ENCODE results near the gene PMEPA1.

Gene PMEPA1

DNA sequence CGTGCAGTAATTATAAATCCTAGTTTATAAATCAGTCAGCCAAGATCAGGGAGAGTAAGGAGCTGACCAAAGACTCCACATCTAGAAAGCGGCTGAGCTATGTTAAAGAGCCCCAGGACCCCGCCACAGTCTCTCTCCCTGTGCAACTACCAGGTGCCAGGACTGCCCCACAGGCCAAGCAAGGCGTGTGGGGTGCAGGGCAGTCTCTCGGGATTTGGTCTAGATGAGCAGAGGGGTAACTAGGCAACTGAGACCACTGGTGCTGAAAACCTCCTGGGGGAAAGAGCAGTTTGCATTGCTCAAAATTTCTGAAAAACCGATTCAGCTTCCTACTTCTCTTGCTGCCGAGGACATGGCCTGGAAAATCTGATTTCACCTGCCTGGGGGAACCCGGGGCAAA lies 10.4 kb downstream of the PMEPA1 start:
- no peaks in the 10 kb centered on the region for H3K27me3 ChIP-seq (ENCODE audit: low read depth, low read length)
- no peak overlapping the region for H3K27ac ChIP-seq (ENCODE audit: low read length)
- peaks cover 0 to 8% of the 10 kb centered on the region in 2 donors for H3K4me1 ChIP-seq (ENCODE audit: control insufficient read depth in 1 of 2, insufficient read depth in 2 of 2, low read length in 2 of 2)

DNA sequence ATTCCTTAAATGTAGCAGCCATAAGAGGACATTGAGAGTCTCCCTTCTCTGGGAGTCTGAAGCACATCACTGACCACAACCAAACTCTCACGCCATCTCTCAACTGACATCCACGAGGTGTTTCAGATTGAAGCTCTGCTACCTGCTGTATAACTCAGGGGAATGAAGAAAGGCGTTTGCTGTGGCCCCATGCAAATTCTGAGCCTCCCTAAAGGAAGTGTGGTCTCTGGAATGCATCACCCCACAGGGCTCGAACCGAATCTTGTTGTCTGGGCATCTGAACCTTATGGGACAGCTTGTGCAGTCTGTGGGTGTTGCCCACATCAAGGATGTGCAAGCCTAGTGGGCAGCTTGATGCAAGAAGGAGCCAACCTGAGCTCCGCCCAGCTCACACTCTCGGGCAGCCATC lies 10.9 kb downstream of the PMEPA1 start:
- no peaks in the 10 kb centered on the region for H3K27me3 ChIP-seq (ENCODE audit: low read depth, low read length)
- no peaks in the 10 kb centered on the region for H3K36me3 ChIP-seq (ENCODE audit: control insufficient read depth in 1 of 2, insufficient read depth in 2 of 2, low read length in 2 of 2)
- peaks cover 0 to 8% of the 10 kb centered on the region in 2 donors for H3K4me1 ChIP-seq (ENCODE audit: control insufficient read depth in 1 of 2, insufficient read depth in 2 of 2, low read length in 2 of 2)
- no peak overlapping the region for H3K27ac ChIP-seq (ENCODE audit: low read length)
- no peaks in the 10 kb centered on the region for H3K9me3 ChIP-seq (ENCODE audit: control insufficient read depth in 1 of 2, low read length in 2 of 2)
- no peak overlapping the region for H3K4me3 ChIP-seq (ENCODE audit: low read depth in 1 of 2, low read length in 2 of 2)

More for the DNA sequence above, 10.4 kb downstream of the PMEPA1 start:
- H3K9me3 ChIP-seq (ENCODE audit: control insufficient read depth in 1 of 2, low read length in 2 of 2), result no peaks in the 10 kb centered on the region
- no peak overlapping the region for H3K4me3 ChIP-seq (ENCODE audit: low read depth in 1 of 2, low read length in 2 of 2)
- H3K36me3 ChIP-seq (ENCODE audit: control insufficient read depth in 1 of 2, insufficient read depth in 2 of 2, low read length in 2 of 2), result no peaks in the 10 kb centered on the region

DNA sequence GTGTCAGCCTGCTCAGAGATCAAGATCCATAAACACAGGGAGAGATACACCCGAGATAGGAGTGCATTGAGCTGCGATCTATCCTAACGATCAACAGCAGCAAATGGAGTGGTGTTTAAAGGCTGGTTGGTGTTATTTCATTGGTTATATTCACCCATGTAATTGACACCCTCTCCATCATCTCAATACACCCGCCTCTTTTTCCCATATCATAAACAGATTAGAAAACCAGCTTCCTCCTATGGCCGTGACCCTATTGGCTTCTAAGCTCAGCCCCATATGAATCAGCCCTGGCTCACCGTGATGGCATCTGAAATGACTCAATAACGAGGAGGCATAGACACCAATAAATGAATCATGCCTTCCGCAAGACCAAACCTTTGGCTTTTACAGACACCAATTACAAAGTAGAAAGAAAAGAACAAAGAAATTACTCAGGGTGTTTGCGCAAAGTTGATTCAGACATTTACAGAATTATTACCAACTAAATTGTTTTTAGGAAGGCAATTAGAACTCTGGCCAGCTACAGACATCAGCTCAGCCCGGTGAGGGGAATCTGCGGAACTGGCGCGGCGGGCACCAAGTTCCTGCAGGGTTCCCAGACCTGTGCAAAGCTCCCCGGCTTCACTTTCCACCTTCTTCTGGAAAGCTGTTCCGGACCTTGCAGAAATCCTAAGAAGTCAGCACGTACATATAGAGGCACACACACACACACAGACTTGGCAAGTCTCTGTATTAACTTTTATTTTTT lies 11.5 kb downstream of the PMEPA1 start:
- Histone ChIP-seq H3K27me3 (ENCODE audit: low read depth, low read length) (no peaks in the 10 kb centered on the region), H3K36me3 (ENCODE audit: control insufficient read depth in 1 of 2, insufficient read depth in 2 of 2, low read length in 2 of 2) (no peaks in the 10 kb centered on the region), H3K4me3 (ENCODE audit: low read depth in 1 of 2, low read length in 2 of 2) (no peak overlapping the region), H3K27ac (ENCODE audit: low read length) (peak overlapping the region; percentile 2), H3K4me1 (ENCODE audit: control insufficient read depth in 1 of 2, insufficient read depth in 2 of 2, low read length in 2 of 2) (peaks cover 0 to 9% of the 10 kb centered on the region in 2 donors), H3K9me3 (ENCODE audit: control insufficient read depth in 1 of 2, low read length in 2 of 2) (no peaks in the 10 kb centered on the region)

DNA sequence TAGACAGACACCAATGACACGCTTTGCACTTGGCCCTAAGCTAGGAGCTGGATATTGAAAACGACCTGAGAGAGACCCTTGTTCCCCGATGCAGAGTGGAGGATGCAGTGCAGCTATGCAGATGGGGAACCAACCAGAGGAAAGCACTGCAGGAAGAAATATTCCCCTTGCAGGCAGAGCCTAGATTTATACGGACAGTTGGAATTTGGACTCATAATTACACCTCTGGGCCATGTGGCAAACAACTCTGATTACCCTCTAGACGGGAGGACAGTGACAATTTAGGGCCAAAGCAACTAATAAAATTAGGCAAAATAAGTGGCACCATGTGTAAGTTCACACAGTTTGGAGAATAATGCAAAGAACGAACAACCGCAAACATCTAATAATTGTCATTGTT lies 12.3 kb downstream of the PMEPA1 start:
- H3K27ac ChIP-seq (ENCODE audit: low read length), result peak overlapping the region; percentile 2
- no peaks in the 10 kb centered on the region for H3K36me3 ChIP-seq (ENCODE audit: control insufficient read depth in 1 of 2, insufficient read depth in 2 of 2, low read length in 2 of 2)
- no peaks in the 10 kb centered on the region for H3K9me3 ChIP-seq (ENCODE audit: control insufficient read depth in 1 of 2, low read length in 2 of 2)
- H3K4me3 ChIP-seq (ENCODE audit: low read depth in 1 of 2, low read length in 2 of 2), result no peak overlapping the region
- H3K27me3 ChIP-seq (ENCODE audit: low read depth, low read length), result no peaks in the 10 kb centered on the region
- peaks cover 0 to 12% of the 10 kb centered on the region in 2 donors for H3K4me1 ChIP-seq (ENCODE audit: control insufficient read depth in 1 of 2, insufficient read depth in 2 of 2, low read length in 2 of 2)

DNA sequence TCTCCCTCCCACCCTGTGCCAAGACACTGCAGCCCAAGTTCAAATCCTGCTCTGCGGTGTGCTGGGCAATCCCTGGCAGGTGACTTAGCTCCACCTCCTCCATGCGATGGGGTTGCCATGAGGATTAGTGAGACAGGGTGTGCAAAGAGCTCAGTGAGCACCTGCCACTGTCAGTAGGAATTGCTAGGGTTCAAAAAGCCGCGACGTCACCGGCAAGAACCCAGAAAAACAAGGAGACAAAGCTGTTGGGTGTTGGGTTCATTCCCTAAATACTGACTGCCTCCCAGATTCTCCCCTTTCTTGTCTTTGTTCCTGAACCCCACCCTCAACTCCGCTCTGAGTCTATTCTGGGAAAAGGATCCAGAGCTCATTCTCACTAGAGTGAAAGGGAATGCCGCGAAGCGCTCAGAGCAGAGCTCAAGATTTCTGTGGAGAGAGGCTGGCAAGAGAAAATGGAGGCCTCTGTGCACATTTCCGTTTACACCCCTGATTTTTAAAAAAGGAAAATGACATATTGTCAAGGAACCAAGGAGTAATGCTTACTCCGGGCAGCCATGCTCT lies 13.3 kb downstream of the PMEPA1 start:
- H3K27ac ChIP-seq (ENCODE audit: low read length), result no peak overlapping the region

DNA sequence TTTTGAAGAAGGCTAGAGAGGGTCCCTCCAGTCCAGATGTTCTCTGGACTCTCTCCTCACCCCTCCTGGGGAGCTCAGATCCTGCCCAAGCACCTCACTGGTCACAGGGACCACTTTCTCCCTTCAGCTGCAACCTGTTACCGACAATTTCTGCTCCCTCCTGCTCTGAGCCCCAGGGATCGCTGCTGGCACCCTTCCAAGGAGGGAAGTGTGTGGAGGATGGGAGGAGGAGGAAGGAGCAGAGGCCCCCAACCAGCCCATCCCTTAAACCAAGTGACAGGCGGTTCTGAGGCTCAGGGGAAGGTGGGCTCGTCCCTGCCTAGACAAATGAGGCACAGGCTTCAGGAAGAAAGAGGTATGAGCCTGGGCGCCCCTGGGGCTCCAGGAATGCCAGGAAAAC lies 13.9 kb downstream of the PMEPA1 start:
- no peaks in the 10 kb centered on the region for H3K36me3 ChIP-seq (ENCODE audit: control insufficient read depth in 1 of 2, insufficient read depth in 2 of 2, low read length in 2 of 2)
- no peak overlapping the region for H3K27ac ChIP-seq (ENCODE audit: low read length)
- H3K9me3 ChIP-seq (ENCODE audit: control insufficient read depth in 1 of 2, low read length in 2 of 2), result no peaks in the 10 kb centered on the region
- H3K4me3 ChIP-seq (ENCODE audit: low read depth in 1 of 2, low read length in 2 of 2), result no peak overlapping the region
- no peaks in the 10 kb centered on the region for H3K27me3 ChIP-seq (ENCODE audit: low read depth, low read length)
- H3K4me1 ChIP-seq (ENCODE audit: control insufficient read depth in 1 of 2, insufficient read depth in 2 of 2, low read length in 2 of 2), result peaks cover 0 to 7% of the 10 kb centered on the region in 2 donors

More for the DNA sequence above, 13.3 kb downstream of the PMEPA1 start:
- Histone ChIP-seq H3K4me3 (ENCODE audit: low read depth in 1 of 2, low read length in 2 of 2) (no peak overlapping the region), H3K4me1 (ENCODE audit: control insufficient read depth in 1 of 2, insufficient read depth in 2 of 2, low read length in 2 of 2) (peaks cover 0 to 12% of the 10 kb centered on the region in 2 donors), H3K36me3 (ENCODE audit: control insufficient read depth in 1 of 2, insufficient read depth in 2 of 2, low read length in 2 of 2) (no peaks in the 10 kb centered on the region), H3K9me3 (ENCODE audit: control insufficient read depth in 1 of 2, low read length in 2 of 2) (no peaks in the 10 kb centered on the region), H3K27me3 (ENCODE audit: low read depth, low read length) (no peaks in the 10 kb centered on the region)

DNA sequence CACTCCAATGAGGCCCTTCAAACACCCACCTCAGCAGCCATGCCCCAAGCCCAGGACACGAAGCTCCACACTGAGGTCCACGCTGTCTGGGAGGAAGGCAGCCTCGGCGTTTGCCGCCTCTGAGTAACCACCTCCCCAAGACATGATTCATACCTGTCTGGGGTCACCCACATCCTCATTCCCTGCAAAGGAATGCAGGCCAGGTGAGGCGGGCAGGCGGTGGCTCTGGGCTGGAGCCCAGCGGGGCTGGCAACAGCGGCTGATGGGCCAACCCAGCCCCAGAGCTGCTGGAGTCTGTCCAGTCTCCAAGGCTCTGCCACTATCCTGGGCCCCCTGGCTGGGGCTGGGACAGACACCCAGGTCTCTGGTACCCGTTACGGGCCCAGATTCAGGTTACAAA lies 14.8 kb downstream of the PMEPA1 start:
- Histone ChIP-seq H3K4me1 (ENCODE audit: control insufficient read depth in 1 of 2, insufficient read depth in 2 of 2, low read length in 2 of 2) (peaks cover 0 to 11% of the 10 kb centered on the region in 2 donors), H3K9me3 (ENCODE audit: control insufficient read depth in 1 of 2, low read length in 2 of 2) (no peaks in the 10 kb centered on the region), H3K4me3 (ENCODE audit: low read depth in 1 of 2, low read length in 2 of 2) (no peak overlapping the region), H3K36me3 (ENCODE audit: control insufficient read depth in 1 of 2, insufficient read depth in 2 of 2, low read length in 2 of 2) (no peaks in the 10 kb centered on the region), H3K27ac (ENCODE audit: low read length) (no peak overlapping the region), H3K27me3 (ENCODE audit: low read depth, low read length) (no peaks in the 10 kb centered on the region)

DNA sequence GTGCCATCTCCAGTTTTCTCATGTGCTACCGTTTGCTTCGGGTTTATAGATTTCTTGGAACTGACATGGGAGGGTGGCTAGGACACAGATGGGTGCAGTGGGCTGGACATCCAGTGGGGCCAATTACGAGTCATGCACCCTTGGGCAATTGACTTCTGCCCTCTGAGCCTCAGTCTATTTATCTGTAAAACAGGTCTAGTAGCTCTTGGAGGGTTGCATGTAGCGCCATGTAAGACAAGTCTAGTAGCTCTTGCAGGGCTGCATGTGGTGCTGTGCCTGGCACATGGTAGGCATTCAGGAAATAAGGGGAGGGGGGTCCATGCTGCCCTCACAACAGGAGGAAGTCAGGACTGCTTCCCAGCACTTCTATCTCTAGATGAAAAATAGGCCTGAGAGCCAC lies 15.3 kb downstream of the PMEPA1 start:
- H3K27ac ChIP-seq (ENCODE audit: low read length), result no peak overlapping the region
- peaks cover 0 to 11% of the 10 kb centered on the region in 2 donors for H3K4me1 ChIP-seq (ENCODE audit: control insufficient read depth in 1 of 2, insufficient read depth in 2 of 2, low read length in 2 of 2)
- H3K36me3 ChIP-seq (ENCODE audit: control insufficient read depth in 1 of 2, insufficient read depth in 2 of 2, low read length in 2 of 2), result no peaks in the 10 kb centered on the region
- H3K9me3 ChIP-seq (ENCODE audit: control insufficient read depth in 1 of 2, low read length in 2 of 2), result no peaks in the 10 kb centered on the region
- no peak overlapping the region for H3K4me3 ChIP-seq (ENCODE audit: low read depth in 1 of 2, low read length in 2 of 2)
- no peaks in the 10 kb centered on the region for H3K27me3 ChIP-seq (ENCODE audit: low read depth, low read length)

DNA sequence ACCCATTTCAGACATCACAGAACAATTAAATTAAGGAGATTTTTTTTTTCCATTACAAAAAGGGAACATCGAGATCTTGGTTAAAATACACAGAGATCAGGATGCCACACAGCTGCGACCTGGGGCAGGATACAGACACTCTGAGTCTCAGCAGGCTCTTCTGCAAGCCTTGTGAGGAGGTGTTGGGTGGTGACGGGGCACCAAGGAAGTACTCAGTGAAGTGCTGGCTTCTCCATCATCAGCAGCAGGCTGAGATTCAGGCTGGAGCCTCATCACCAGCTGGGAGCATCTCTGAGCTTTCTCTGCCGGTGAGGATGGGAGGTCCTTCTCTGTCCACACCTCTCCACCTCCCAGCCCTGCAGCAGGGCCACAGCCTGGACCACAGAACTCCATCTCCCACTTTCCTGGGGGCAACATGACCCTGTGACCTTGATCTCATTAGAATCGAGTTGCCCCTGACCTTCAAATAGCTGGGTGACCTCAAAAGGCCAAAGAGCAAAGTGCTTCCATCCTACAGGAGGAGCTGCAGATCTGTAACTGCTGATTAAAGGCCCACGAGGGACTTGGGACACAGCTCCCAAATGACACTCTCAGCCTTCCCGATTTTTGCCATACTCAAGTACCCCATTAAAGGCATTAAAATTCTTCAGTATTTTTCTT lies 16.0 kb downstream of the PMEPA1 start:
- H3K36me3 ChIP-seq (ENCODE audit: control insufficient read depth in 1 of 2, insufficient read depth in 2 of 2, low read length in 2 of 2), result no peaks in the 10 kb centered on the region
- H3K4me3 ChIP-seq (ENCODE audit: low read depth in 1 of 2, low read length in 2 of 2), result no peak overlapping the region
- H3K27ac ChIP-seq (ENCODE audit: low read length), result no peak overlapping the region
- H3K4me1 ChIP-seq (ENCODE audit: control insufficient read depth in 1 of 2, insufficient read depth in 2 of 2, low read length in 2 of 2), result peaks cover 0 to 11% of the 10 kb centered on the region in 2 donors
- no peaks in the 10 kb centered on the region for H3K9me3 ChIP-seq (ENCODE audit: control insufficient read depth in 1 of 2, low read length in 2 of 2)
- H3K27me3 ChIP-seq (ENCODE audit: low read depth, low read length), result no peaks in the 10 kb centered on the region

DNA sequence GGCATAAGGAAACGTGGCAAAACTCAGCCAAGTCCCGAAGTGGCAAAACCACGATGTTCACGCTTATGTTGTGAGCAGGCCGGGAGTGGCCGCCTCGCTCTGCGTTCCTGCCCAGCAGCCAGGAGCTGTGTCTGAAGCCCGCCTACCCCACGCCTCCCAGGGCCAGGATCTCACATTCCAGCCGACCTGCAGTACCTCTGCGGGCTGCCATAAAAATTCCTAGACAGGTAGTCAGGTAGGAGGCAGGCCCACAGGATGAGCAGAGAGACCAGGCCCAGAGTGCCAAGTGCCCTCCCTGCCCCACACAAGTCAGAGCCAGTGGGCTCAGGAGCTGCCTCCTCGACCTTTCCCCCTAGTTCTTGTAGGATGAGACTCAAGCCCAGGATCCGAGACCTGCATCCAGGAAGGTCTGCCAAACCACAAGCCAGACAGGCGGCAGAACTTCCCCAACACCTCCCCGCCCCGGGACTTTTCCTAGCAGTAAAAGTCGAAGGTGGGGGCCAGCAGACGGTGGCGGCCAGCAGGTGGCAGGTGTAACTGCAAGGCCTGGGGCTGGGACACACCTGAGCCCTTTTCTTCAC lies 16.7 kb downstream of the PMEPA1 start:
- no peaks in the 10 kb centered on the region for H3K36me3 ChIP-seq (ENCODE audit: control insufficient read depth in 1 of 2, insufficient read depth in 2 of 2, low read length in 2 of 2)
- H3K4me3 ChIP-seq (ENCODE audit: low read depth in 1 of 2, low read length in 2 of 2), result no peak overlapping the region
- no peaks in the 10 kb centered on the region for H3K27me3 ChIP-seq (ENCODE audit: low read depth, low read length)
- H3K4me1 ChIP-seq (ENCODE audit: control insufficient read depth in 1 of 2, insufficient read depth in 2 of 2, low read length in 2 of 2), result peaks cover 0 to 11% of the 10 kb centered on the region in 2 donors
- no peaks in the 10 kb centered on the region for H3K9me3 ChIP-seq (ENCODE audit: control insufficient read depth in 1 of 2, low read length in 2 of 2)
- H3K27ac ChIP-seq (ENCODE audit: low read length), result no peak overlapping the region

DNA sequence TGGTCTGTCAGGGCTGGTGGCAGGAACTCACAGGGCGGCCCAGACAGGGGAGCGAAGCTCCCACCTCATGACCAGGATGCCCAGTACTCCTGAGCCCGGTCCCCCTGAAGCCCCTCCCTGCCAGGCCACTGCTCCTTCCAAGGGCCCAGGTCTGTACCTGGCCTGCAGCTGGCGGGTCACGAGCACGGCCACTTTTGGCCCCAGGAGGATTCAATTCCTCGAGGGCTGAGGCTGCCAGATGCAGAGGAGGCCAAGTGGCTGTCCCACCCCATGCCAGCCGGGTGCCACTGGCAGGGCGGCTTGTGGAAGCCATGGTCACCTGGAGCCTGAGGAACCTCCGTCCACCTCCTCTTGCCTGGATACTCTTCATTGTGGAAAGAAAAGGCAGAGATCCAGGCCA lies 17.4 kb downstream of the PMEPA1 start:
- no peaks in the 10 kb centered on the region for H3K36me3 ChIP-seq (ENCODE audit: control insufficient read depth in 1 of 2, insufficient read depth in 2 of 2, low read length in 2 of 2)
- peaks cover 0 to 11% of the 10 kb centered on the region in 2 donors for H3K4me1 ChIP-seq (ENCODE audit: control insufficient read depth in 1 of 2, insufficient read depth in 2 of 2, low read length in 2 of 2)
- H3K9me3 ChIP-seq (ENCODE audit: control insufficient read depth in 1 of 2, low read length in 2 of 2), result no peaks in the 10 kb centered on the region
- no peak overlapping the region for H3K4me3 ChIP-seq (ENCODE audit: low read depth in 1 of 2, low read length in 2 of 2)
- H3K27ac ChIP-seq (ENCODE audit: low read length), result no peak overlapping the region
- H3K27me3 ChIP-seq (ENCODE audit: low read depth, low read length), result no peaks in the 10 kb centered on the region
